Measurements from ENCODE around the gene LMAN2. TPM values are rescaled to one million over a fixed set of nuclear protein-coding genes. Genes with fewer than 3 reads are reported as not detected.

LMAN2 gene
- total RNA-seq, 1 experiment from 2014 or later, result 128 TPM

- CTCF ChIA-PET, result no interaction called here
- TF ChIP-seq RAD21 (IDR thresholded peaks at IDR 0.05; ENCODE audit: low read depth) (no peak), SIN3A (IDR thresholded peaks at IDR 0.05; ENCODE audit: low read depth) (no peak)
- Histone ChIP-seq H3K36me3 (ENCODE audit: control insufficient read depth in 1 of 2, insufficient read depth in 2 of 2, low read length in 2 of 2) (peaks cover 26 to 42% of the 10 kb centered on the region in 2 experiments; a peak in 3 of 4 replicates), H3K9ac (ENCODE audit: low read length) (no peak overlapping the region), H3K79me2 (ENCODE audit: insufficient read depth, low read length) (no peaks in the 10 kb centered on the region), H3K9me2 (ENCODE audit: insufficient read depth) (no peaks in the 10 kb centered on the region), H3K9me3 (ENCODE audit: control insufficient read depth in 1 of 2, insufficient read depth in 1 of 2, low read depth in 1 of 2, low read length in 2 of 2) (no peaks in the 10 kb centered on the region), H3K4me2 (ENCODE audit: low read length) (no peak overlapping the region), H3K27me3 (ENCODE audit: insufficient read depth, low read length) (no peaks in the 10 kb centered on the region), H3K4me1 (ENCODE audit: control insufficient read depth in 1 of 2, insufficient read depth in 2 of 2, low read length in 2 of 2) (peaks cover 0 to 8% of the 10 kb centered on the region in 2 experiments; a peak in 1 of 4 replicates), H3K4me3 (replicated peaks in 1 of 2; ENCODE audit: low read depth in 1 of 2, low read length in 2 of 2) (no peak overlapping the region), H4K20me1 (ENCODE audit: insufficient read depth) (no peaks in the 10 kb centered on the region), H2AFZ (ENCODE audit: low read depth, low read length, poor library complexity, severe bottlenecking) (no peak overlapping the region), H3K27ac (ENCODE audit: low read depth, low read length) (no peak overlapping the region)
- ATAC-seq (no peak), DNase-seq (ENCODE audit: low read depth, low spot score) (no peak)
- BruUV-seq (replicated peaks), result no TSS peak
- POLR2A ChIA-PET, result no interaction called here
- RAD21 ChIA-PET (ENCODE audit: low non-redundant PET in 1 of 2, low total read pairs in 2 of 2, uncharacterized antibody in 2 of 2, unreplicated experiment in 2 of 2), result no interaction called here
- intact Hi-C loops (cut with micrococcal nuclease), result no loop called here
These were observed 56.8 kb downstream of the LMAN2 start for GRCh38 chr5:177294632-177295031.

- H3K9ac ChIP-seq (ENCODE audit: low read length), result no peak overlapping the region
- POLR2A ChIA-PET, result interaction anchor here (0.7 kb wide), 1 partner anchor 12 kb away, joined by 3 read pairs; no protein-coding TSS in a partner anchor
- TF ChIP-seq EGR1 (IDR thresholded peaks at IDR 0.05; ENCODE audit: low read depth) (no peak), JUND (IDR thresholded peaks at IDR 0.05) (no peak), ELF1 (IDR thresholded peaks at IDR 0.05; ENCODE audit: borderline replicate concordance, low read depth) (no peak), ZBTB33 (IDR thresholded peaks at IDR 0.05; ENCODE audit: extremely low read depth, insufficient replicate concordance, low read length) (no peak), TCF7L2 (IDR thresholded peaks at IDR 0.05; ENCODE audit: borderline replicate concordance, extremely low read depth, insufficient read depth, insufficient read length) (no peak), MAX (IDR thresholded peaks at IDR 0.05) (no peak), YY1 (IDR thresholded peaks at IDR 0.05; ENCODE audit: extremely low read depth, insufficient replicate concordance, low read depth, low read length) (no peak), POLR2AphosphoS5 (IDR thresholded peaks at IDR 0.05; ENCODE audit: low read depth, low read length) (no peak), SRF (IDR thresholded peaks at IDR 0.05; ENCODE audit: low read depth) (no peak), ZFX (IDR thresholded peaks at IDR 0.05) (no peak), CTCF (IDR thresholded peaks at IDR 0.05 in 2 of 3, conservative IDR thresholded peaks at IDR 0.05 in 1 of 3; ENCODE audit: borderline replicate concordance in 1 of 3, insufficient read depth in 1 of 3, low read depth in 2 of 3, low read length in 2 of 3) (no peak), EZH2 (IDR thresholded peaks at IDR 0.05) (no peak), FOSL1 (IDR thresholded peaks at IDR 0.05; ENCODE audit: low read depth) (no peak)
These were observed 57.5 kb downstream of the LMAN2 start for GRCh38 chr5:177293819-177294581.

More at GRCh38 chr5:177293819-177294581, 57.5 kb downstream of the LMAN2 start:
- ChIA-PET RAD21 (ENCODE audit: low non-redundant PET in 1 of 2, low total read pairs in 2 of 2, uncharacterized antibody in 2 of 2, unreplicated experiment in 2 of 2) (no interaction called here), CTCF (no interaction called here)
- DNase-seq (ENCODE audit: low read depth, low spot score), result no peak
- Histone ChIP-seq H3K27ac (ENCODE audit: low read depth, low read length) (no peak overlapping the region), H3K27me3 (ENCODE audit: insufficient read depth, low read length) (no peaks in the 10 kb centered on the region), H3K79me2 (ENCODE audit: insufficient read depth, low read length) (no peaks in the 10 kb centered on the region), H3K4me1 (ENCODE audit: control insufficient read depth in 1 of 2, insufficient read depth in 2 of 2, low read length in 2 of 2) (peaks cover 0 to 2% of the 10 kb centered on the region in 2 experiments; a peak in 1 of 4 replicates), H3K4me2 (ENCODE audit: low read length) (no peak overlapping the region), H3K36me3 (ENCODE audit: control insufficient read depth in 1 of 2, insufficient read depth in 2 of 2, low read length in 2 of 2) (peaks cover 26 to 42% of the 10 kb centered on the region in 2 experiments; a peak in 3 of 4 replicates), H3K9me3 (ENCODE audit: control insufficient read depth in 1 of 2, insufficient read depth in 1 of 2, low read depth in 1 of 2, low read length in 2 of 2) (no peaks in the 10 kb centered on the region), H2AFZ (ENCODE audit: low read depth, low read length, poor library complexity, severe bottlenecking) (no peak overlapping the region), H4K20me1 (ENCODE audit: insufficient read depth) (no peaks in the 10 kb centered on the region), H3K9me2 (ENCODE audit: insufficient read depth) (no peaks in the 10 kb centered on the region), H3K4me3 (replicated peaks in 1 of 2; ENCODE audit: low read depth in 1 of 2, low read length in 2 of 2) (no peak overlapping the region)
- no peak for ATAC-seq
- intact Hi-C loops (cut with micrococcal nuclease), result no loop called here
- no TSS peak for BruUV-seq (replicated peaks)
